Panc1 (cell line): ENCODE results near the gene FAHD2A. TPM values are rescaled to one million over a fixed set of nuclear protein-coding genes. Genes with fewer than 3 reads are reported as not detected.
"Not testable (repeated sequence)": the region's sequence is repeated elsewhere in the genome, so short reads cannot be mapped to it uniquely, and the experiment has no call there.

Experiments
- ATAC-seq: fragments of 200-7000 bp; cut with Tn5 transposase; 2 replicates; pipeline ENCODE4 v1.9.1; 2020; ENCODE audit warnings: mild to moderate bottlenecking, moderate library complexity
- BruUV-seq: library from RNA; stranded (reverse); fragments of 400-500 nt; replicated peaks from 2 replicates; lab custom pipeline; 2021; lab: Mats Ljungman, UMichigan
- CTCF ChIA-PET: fragments of 300-600 bp; sonication (Branson Sonifier 250); formaldehyde crosslinking; loops from one replicate; lab custom pipeline; 2022; ENCODE audit warnings: antibody characterized with exemption; lab: Charles Lee
- POLR2A ChIA-PET: fragments of 300-600 bp; sonication (Branson Sonifier 250); formaldehyde crosslinking; loops from one replicate; lab custom pipeline; 2022; ENCODE audit warnings: antibody characterized with exemption; lab: Charles Lee
- DNase-seq: peaks from one replicate; pipeline ENCODE4 v3.0.0-alpha.2; 2010; ENCODE audit warnings: low read depth, low spot score
- H3K27ac ChIP-seq: 2 replicates; pipeline ENCODE4 v1.5.1; 2011; ENCODE audit warnings: mild to moderate bottlenecking, low read length, inconsistent platforms
- H3K27me3 ChIP-seq: fragments of 200-500 bp; sonication (Bioruptor generic); 2 replicates; pipeline ENCODE4 v1.6.0; 2014; ENCODE audit warnings: low read length, inconsistent platforms; ENCODE audit not compliant: control insufficient read depth, insufficient read depth
- H3K36me3 ChIP-seq: fragments of 200-500 bp; sonication (Bioruptor generic); 2 replicates; pipeline ENCODE4 v1.5.1; 2014; ENCODE audit warnings: inconsistent platforms, mild to moderate bottlenecking, low read length, moderate library complexity; ENCODE audit not compliant: control insufficient read depth, insufficient read depth
- H3K4me1 ChIP-seq: 2 replicates; pipeline ENCODE4 v1.5.1; 2011; ENCODE audit warnings: inconsistent platforms, mild to moderate bottlenecking, low read length, moderate library complexity; ENCODE audit not compliant: control insufficient read depth, insufficient read depth
- H3K4me3 ChIP-seq, 2 experiments: 2 replicates each; pipeline ENCODE4 v1.5.1; 2011 to 2012; ENCODE audit warnings: low read depth in 2 of 2, low read length in 2 of 2, mild to moderate bottlenecking in 2 of 2, inconsistent platforms in 1 of 2, moderate library complexity in 1 of 2
- H3K9me3 ChIP-seq: fragments of 200-500 bp; sonication (Bioruptor generic); 2 replicates; pipeline ENCODE4 v1.5.1; 2014; ENCODE audit warnings: low read depth, mild to moderate bottlenecking, inconsistent platforms, low read length, moderate library complexity; ENCODE audit not compliant: control insufficient read depth, insufficient read depth
- in situ Hi-C: cut with HindIII; loops from 2 replicates; pipeline ENCODE4 v1.10.0; 2016; ENCODE audit warnings: low sequenced_read_pairs, low pct_unique_long_range_greater_than_20kb
- intact Hi-C: fragments of 100-400 bp; cut with micrococcal nuclease; formaldehyde crosslinking; loops from one replicate; pipeline ENCODE4 v1.10.0; 2022; ENCODE audit not compliant: unreplicated experiment
- total RNA-seq: library from RNA; stranded (reverse); gene quantifications from one replicate; pipeline ENCODE4 v1.2.1, GENCODE V29; 2021; ENCODE audit not compliant: unreplicated experiment

The FAHD2A gene
- total RNA-seq, 1 experiment from 2014 or later, result 17.2 TPM

DNA sequence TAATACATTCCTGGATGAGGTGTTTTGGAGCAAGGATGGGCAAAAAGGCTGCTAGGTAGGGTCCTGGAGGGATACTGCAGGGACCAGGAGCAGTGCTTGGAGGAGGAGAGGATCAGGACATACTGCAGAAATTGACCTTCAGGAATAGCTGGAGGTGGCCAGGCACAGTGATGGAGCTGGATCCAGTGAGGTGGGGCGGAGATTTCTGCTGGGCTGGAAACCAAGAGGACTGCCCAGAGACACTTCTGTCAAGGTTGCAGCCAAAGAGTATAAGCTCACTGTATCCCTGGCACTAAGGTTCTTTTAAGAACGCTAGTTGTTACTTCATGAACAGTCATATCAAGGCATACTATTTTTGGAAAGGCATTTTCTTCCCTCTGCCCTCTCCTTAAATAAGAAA, 42.8 kb downstream of the FAHD2A start:
- BruUV-seq, H3K9me3 ChIP-seq, H3K27me3 ChIP-seq, H3K4me3 ChIP-seq, H3K36me3 ChIP-seq, intact Hi-C loops, H3K27ac ChIP-seq, DNase-seq, CTCF ChIA-PET, ATAC-seq, H3K4me1 ChIP-seq, in situ Hi-C loops, POLR2A ChIA-PET: not testable (repeated sequence)

DNA sequence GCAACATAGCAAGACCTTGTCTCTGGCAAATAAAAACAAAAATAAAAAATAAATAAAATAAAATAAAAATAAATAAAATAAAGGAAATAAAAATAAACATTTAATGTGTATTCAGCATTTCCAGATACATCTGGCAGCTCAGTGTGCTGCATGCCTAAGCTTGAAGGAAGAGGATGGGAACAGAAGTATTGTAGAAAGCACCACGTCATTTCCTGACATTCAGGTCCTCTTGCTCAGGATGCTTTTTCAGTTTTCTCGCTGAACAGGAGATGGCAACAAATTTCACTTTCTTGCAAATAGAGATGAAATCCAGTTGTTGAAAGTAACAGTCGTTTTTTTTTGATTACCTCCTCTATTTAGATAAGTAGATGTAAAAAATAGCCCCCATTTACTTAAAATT, 60.8 kb downstream of the FAHD2A start:
- BruUV-seq, DNase-seq, intact Hi-C loops, POLR2A ChIA-PET, ATAC-seq, H3K4me1 ChIP-seq, H3K9me3 ChIP-seq, in situ Hi-C loops, H3K4me3 ChIP-seq, H3K27ac ChIP-seq, H3K27me3 ChIP-seq, CTCF ChIA-PET, H3K36me3 ChIP-seq: not testable (repeated sequence)

Other genes with a start within 250 kb of the FAHD2A start
- 20.5 TPM for gene ZNF514, start 242.9 kb upstream of the FAHD2A start, total RNA-seq
- gene ZNF2, start 236.9 kb upstream of the FAHD2A start, total RNA-seq, result 5.6 TPM
- gene ZNF892, start 195.2 kb upstream of the FAHD2A start, total RNA-seq, result 8.1 TPM
- 1.4 TPM for gene PROM2, start 128.3 kb upstream of the FAHD2A start, total RNA-seq
- gene KCNIP3, start 105.4 kb upstream of the FAHD2A start, total RNA-seq, result 17.5 TPM
- gene TRIM43B, start 82.0 kb downstream of the FAHD2A start, total RNA-seq, result not detected
- not detected for gene TRIM43, start 189.3 kb downstream of the FAHD2A start, total RNA-seq